Neural progenitor cell (in vitro differentiated cells): ENCODE data around the gene SMPD3. TPM values are rescaled to one million over a fixed set of nuclear protein-coding genes. Genes with fewer than 3 reads are reported as not detected.

Experiments
- DNase-seq: peaks from one replicate; pipeline ENCODE4 v3.0.0-alpha.2; 2016; ENCODE audit warnings: low spot score
- H2AFZ ChIP-seq: fragments of 200-600 bp; sonication (generic); replicated peaks from 2 replicates; pipeline ENCODE4 v1.6.1; 2016; ENCODE audit warnings: antibody characterized with exemption
- H3F3A ChIP-seq: fragments of 200-600 bp; sonication (generic); 2 replicates; pipeline ENCODE4 v1.6.1; 2016; ENCODE audit warnings: antibody characterized with exemption, low read depth
- H3K27ac ChIP-seq: fragments of 200-600 bp; sonication (generic); 2 replicates; pipeline ENCODE4 v1.5.1; 2016; ENCODE audit warnings: mild to moderate bottlenecking
- H3K27me3 ChIP-seq: fragments of 200-600 bp; sonication (generic); 2 replicates; pipeline ENCODE4 v1.6.1; 2016; ENCODE audit warnings: mild to moderate bottlenecking, moderate library complexity
- H3K36me3 ChIP-seq: fragments of 200-600 bp; sonication (generic); 2 replicates; pipeline ENCODE4 v1.5.1; 2016
- H3K4me1 ChIP-seq: fragments of 200-600 bp; sonication (generic); 2 replicates; pipeline ENCODE4 v1.6.1; 2016; ENCODE audit warnings: mixed run types
- H3K4me2 ChIP-seq: fragments of 200-600 bp; sonication (generic); 2 replicates; pipeline ENCODE4 v1.6.1; 2016
- H3K4me3 ChIP-seq: fragments of 200-600 bp; sonication (generic); 2 replicates; pipeline ENCODE4 v1.5.1; 2016
- H3K79me2 ChIP-seq: fragments of 200-600 bp; sonication (generic); 2 replicates; pipeline ENCODE4 v1.6.1; 2016; ENCODE audit warnings: low read depth
- H3K9ac ChIP-seq: fragments of 200-600 bp; sonication (generic); 2 replicates; pipeline ENCODE4 v1.6.1; 2016
- H3K9me3 ChIP-seq: fragments of 200-600 bp; sonication (generic); 2 replicates; pipeline ENCODE4 v1.5.1; 2016; ENCODE audit warnings: low read depth
- H4K20me1 ChIP-seq: fragments of 200-600 bp; sonication (generic); 2 replicates; pipeline ENCODE4 v1.6.1; 2016; ENCODE audit warnings: low read depth
- H3K27ac Mint-ChIP-seq: 3 replicates; pipeline ENCODE4 v1.8.0; 2021; ENCODE audit warnings: mixed read lengths
- H3K27me3 Mint-ChIP-seq: 2 replicates; pipeline ENCODE4 v1.8.0; 2022; ENCODE audit warnings: low read depth, mild to moderate bottlenecking, inconsistent platforms, moderate library complexity, mixed read lengths; ENCODE audit not compliant: insufficient read depth
- H3K36me3 Mint-ChIP-seq: 3 replicates; pipeline ENCODE4 v1.8.0; 2021; ENCODE audit warnings: mixed read lengths
- H3K4me1 Mint-ChIP-seq: 3 replicates; pipeline ENCODE4 v1.8.0; 2021; ENCODE audit warnings: mixed read lengths
- H3K4me3 Mint-ChIP-seq: 3 replicates; pipeline ENCODE4 v1.8.0; 2021; ENCODE audit warnings: mild to moderate bottlenecking, moderate library complexity, mixed read lengths
- H3K9me3 Mint-ChIP-seq: 3 replicates; pipeline ENCODE4 v1.8.0; 2020; ENCODE audit warnings: mixed read lengths
- CTCF ChIP-seq: fragments of 200-600 bp; sonication (generic); IDR thresholded peaks from 2 replicates; pipeline ENCODE4 v1.5.1; 2017; ENCODE audit warnings: antibody characterized with exemption, mild to moderate bottlenecking
- EZH2 ChIP-seq: fragments of 200-600 bp; sonication (generic); IDR thresholded peaks from 2 replicates; pipeline ENCODE4 v1.6.1; 2017; ENCODE audit warnings: antibody characterized with exemption, mild to moderate bottlenecking, moderate library complexity
- EZH2phosphoT487 ChIP-seq: fragments of 200-600 bp; sonication (generic); IDR thresholded peaks from 2 replicates; pipeline ENCODE4 v1.6.1; 2017; ENCODE audit warnings: antibody characterized with exemption
- total RNA-seq: library from RNA; depleted of rRNA; stranded (reverse); fragments of >200 nt; gene quantifications from 2 replicates; pipeline ENCODE4 v1.2.3, GENCODE V29; 2015; ENCODE audit warnings: low replicate concordance

The SMPD3 gene
- total RNA-seq, 1 donor from 2014 or later, result not detected

DNA sequence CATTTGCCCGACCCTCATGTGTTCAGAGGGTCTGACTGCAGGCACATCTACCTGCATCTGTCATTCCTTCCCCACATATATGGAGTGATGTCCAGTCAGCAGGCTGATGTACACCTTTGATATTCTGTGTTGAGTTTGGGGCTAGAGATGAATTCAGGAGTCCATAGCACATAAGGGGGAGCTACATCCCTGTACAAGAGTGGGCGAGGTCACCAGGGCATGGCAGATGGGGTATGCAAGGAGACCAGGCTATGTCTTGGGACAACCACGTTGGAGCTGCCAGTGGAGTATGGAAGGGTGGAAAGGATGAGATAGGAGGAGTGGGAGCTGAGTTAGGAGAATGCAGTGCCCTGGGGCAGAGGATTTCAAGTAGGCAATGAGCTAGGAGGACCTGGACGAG is 15.0 kb downstream of the SMPD3 start:
- Mint-ChIP-seq H3K4me3 (no peak overlapping the region), H3K27ac (no peak overlapping the region), H3K36me3 (no peaks in the 10 kb centered on the region), H3K9me3 (peaks cover 6% of the 10 kb centered on the region), H3K27me3 (peaks cover 7% of the 10 kb centered on the region), H3K4me1 (no peaks in the 10 kb centered on the region)
- no peaks in the 10 kb centered on the region for H4K20me1 ChIP-seq
- no peaks in the 10 kb centered on the region for H3K79me2 ChIP-seq
- H2AFZ ChIP-seq, result no peak overlapping the region
- H3K9me3 ChIP-seq, result no peaks in the 10 kb centered on the region
- H3K4me2 ChIP-seq, result no peak overlapping the region
- no peak for DNase-seq
- H3K36me3 ChIP-seq, result no peaks in the 10 kb centered on the region
- no peak overlapping the region for H3K9ac ChIP-seq
- no peaks in the 10 kb centered on the region for H3K27me3 ChIP-seq
- no peaks in the 10 kb centered on the region for H3F3A ChIP-seq
- H3K27ac ChIP-seq, result no peak overlapping the region
- no peak overlapping the region for H3K4me3 ChIP-seq
- H3K4me1 ChIP-seq, result no peaks in the 10 kb centered on the region
- TF ChIP-seq EZH2phosphoT487 (no peak), CTCF (no peak), EZH2 (no peak)

DNA sequence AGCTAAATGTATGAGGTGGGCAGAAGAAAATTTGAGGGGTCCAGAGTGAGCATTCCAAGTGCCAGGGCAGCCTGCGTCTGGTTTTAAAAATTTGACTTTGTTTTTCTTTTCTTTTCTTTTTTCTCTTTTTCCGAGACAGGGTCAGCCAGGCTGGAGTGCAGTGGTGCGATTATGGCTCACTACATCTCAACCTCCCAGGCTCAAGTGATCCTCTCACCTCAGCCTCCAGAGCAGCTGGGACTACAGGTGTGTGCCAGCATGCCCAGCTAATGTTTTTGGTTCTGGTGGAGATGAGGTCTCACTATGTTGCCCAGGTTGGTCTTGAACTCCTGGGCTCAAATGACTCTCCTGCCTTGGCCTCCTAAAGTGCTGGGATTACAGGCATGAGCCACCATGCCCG is 15.6 kb downstream of the SMPD3 start:
- no peaks in the 10 kb centered on the region for H3F3A ChIP-seq
- Mint-ChIP-seq H3K4me1 (no peaks in the 10 kb centered on the region), H3K9me3 (peaks cover 6% of the 10 kb centered on the region), H3K36me3 (no peaks in the 10 kb centered on the region), H3K27me3 (peaks cover 7% of the 10 kb centered on the region), H3K4me3 (no peak overlapping the region), H3K27ac (no peak overlapping the region)
- DNase-seq, result no peak
- no peak overlapping the region for H2AFZ ChIP-seq
- H3K4me1 ChIP-seq, result no peaks in the 10 kb centered on the region
- no peaks in the 10 kb centered on the region for H3K79me2 ChIP-seq
- H3K27ac ChIP-seq, result no peak overlapping the region
- H3K4me3 ChIP-seq, result no peak overlapping the region
- H4K20me1 ChIP-seq, result no peaks in the 10 kb centered on the region
- H3K4me2 ChIP-seq, result no peak overlapping the region
- no peak for TF ChIP-seq CTCF
- TF ChIP-seq EZH2, result no peak
- no peak for TF ChIP-seq EZH2phosphoT487
- H3K9me3 ChIP-seq, result no peaks in the 10 kb centered on the region
- H3K27me3 ChIP-seq, result no peaks in the 10 kb centered on the region
- H3K9ac ChIP-seq, result no peak overlapping the region
- no peaks in the 10 kb centered on the region for H3K36me3 ChIP-seq

DNA sequence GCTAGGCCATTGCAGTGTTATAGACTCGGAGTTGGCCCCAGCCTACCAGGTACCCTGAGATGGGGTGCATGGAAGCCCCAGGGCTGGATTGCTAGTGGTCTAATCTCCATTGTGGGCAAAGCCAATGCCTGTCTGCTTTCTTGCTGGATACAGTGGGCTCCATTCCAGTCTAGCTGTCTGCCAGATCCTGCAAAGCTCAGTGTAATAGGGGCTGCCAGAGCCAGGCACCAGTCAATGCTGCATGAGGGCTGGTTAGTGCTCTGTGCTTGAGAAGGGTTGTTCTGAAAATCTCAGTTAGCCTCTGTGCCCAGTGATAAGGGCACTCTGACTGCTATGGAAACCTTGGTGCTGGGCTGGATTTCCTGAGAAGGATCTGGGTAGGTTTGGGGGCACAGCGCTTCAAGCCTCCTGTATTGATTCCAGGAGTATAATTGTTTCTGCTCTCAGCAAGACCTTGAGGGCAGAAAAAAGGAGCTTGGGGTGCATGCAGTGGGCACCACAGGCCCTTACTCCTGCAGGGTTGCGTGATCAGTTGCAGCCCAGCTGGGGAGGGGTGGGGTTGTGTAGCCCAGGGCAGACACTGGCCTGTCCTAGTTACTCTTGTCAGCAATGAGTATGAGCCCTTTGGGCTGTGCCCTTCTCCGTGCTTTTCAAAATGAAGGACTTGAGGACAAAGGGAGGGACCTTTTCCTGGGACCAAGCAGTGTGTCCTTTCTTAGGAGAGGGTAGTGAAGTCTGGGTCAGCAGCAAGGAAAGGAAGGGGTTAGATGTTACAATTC is 19.0 kb downstream of the SMPD3 start:
- no peaks in the 10 kb centered on the region for H4K20me1 ChIP-seq
- H3K27me3 Mint-ChIP-seq, result peaks cover 3% of the 10 kb centered on the region
- H3K4me1 ChIP-seq, result no peaks in the 10 kb centered on the region
- H3K4me1 Mint-ChIP-seq, result no peaks in the 10 kb centered on the region
- H3K27ac ChIP-seq, result no peak overlapping the region
- H3K79me2 ChIP-seq, result no peaks in the 10 kb centered on the region
- no peaks in the 10 kb centered on the region for H3K9me3 ChIP-seq
- H3K9ac ChIP-seq, result no peak overlapping the region
- no peaks in the 10 kb centered on the region for H3K36me3 ChIP-seq
- H3K36me3 Mint-ChIP-seq, result no peaks in the 10 kb centered on the region
- no peak overlapping the region for H3K4me3 Mint-ChIP-seq
- DNase-seq, result no peak
- H3F3A ChIP-seq, result no peaks in the 10 kb centered on the region
- H3K27ac Mint-ChIP-seq, result no peak overlapping the region
- no peak overlapping the region for H3K4me2 ChIP-seq
- no peaks in the 10 kb centered on the region for H3K27me3 ChIP-seq
- no peaks in the 10 kb centered on the region for H3K9me3 Mint-ChIP-seq
- no peak for TF ChIP-seq EZH2
- TF ChIP-seq EZH2phosphoT487, result no peak
- TF ChIP-seq CTCF, result no peak
- no peak overlapping the region for H3K4me3 ChIP-seq
- H2AFZ ChIP-seq, result no peak overlapping the region
